Activated T-cell treated with anti-CD3 and anti-CD28 coated beads for 24 hours (primary cell): Measurements from ENCODE around the gene RNPEP.
"Not testable (repeated sequence)": the region's sequence is repeated elsewhere in the genome, so short reads cannot be mapped to it uniquely, and the experiment has no call there.

Experiments
- DNase-seq: peaks from one replicate; pipeline ENCODE4 v3.0.0-alpha.2; 2020; ENCODE audit warnings: low read depth

The RNPEP gene

DNA sequence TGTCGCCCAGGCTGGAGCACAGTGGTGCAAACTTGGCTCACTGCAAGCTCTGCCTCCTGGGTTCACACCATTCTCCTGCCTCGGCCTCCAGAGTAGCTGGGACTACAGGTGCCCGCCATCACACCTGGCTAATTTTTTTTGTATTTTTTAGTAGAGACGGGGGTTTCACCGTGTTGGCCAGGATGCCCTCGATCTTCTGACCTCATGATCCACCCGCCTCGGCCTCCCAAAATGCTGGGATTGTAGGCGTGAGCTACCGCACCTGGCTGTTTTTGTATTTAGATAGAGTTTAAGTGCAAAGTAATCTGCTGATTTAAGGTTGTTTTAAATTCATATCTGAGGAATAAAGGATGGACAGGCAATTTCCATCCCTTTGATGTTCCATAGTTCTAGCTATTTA lies 20.1 kb upstream of the RNPEP start:
- not testable (repeated sequence) for DNase-seq

DNA sequence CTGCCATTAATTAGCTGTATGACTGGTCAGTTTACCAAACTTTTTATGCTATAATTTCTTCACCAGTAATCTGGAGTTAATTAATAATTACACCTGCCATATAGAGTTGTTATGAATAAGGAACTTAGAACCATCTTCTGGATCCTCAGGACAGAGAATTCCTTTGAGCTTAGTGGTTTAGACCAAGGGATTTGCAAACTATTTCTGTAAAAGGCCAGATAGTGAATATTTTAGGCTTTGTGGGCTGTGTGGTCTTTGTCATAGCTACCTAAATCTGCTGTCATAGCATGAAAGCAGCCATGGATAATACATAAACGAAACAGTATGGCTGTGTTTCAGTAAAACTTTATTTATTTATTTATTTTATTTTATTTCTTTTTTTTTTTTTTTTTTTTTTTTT lies 18.2 kb upstream of the RNPEP start:
- no peak for DNase-seq

DNA sequence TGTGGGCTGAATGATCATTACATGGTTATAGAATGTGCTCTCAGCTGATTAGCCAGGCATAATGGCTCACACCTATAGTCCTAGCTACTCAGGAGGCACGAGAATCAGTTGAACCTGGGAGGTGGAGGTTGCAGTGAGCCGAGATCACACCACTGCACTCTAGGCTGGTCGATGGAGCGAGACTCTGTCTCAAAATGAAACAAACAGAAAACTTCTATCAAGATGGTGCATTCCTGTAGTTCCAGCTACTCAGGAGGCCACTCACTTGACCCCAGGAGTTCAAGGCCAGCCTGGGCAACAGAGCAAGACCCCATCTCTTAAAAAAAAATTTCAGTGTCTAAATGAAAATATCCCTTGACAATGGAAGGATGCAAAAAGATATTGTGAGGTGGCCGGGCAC lies 16.3 kb upstream of the RNPEP start:
- no peak for DNase-seq

DNA sequence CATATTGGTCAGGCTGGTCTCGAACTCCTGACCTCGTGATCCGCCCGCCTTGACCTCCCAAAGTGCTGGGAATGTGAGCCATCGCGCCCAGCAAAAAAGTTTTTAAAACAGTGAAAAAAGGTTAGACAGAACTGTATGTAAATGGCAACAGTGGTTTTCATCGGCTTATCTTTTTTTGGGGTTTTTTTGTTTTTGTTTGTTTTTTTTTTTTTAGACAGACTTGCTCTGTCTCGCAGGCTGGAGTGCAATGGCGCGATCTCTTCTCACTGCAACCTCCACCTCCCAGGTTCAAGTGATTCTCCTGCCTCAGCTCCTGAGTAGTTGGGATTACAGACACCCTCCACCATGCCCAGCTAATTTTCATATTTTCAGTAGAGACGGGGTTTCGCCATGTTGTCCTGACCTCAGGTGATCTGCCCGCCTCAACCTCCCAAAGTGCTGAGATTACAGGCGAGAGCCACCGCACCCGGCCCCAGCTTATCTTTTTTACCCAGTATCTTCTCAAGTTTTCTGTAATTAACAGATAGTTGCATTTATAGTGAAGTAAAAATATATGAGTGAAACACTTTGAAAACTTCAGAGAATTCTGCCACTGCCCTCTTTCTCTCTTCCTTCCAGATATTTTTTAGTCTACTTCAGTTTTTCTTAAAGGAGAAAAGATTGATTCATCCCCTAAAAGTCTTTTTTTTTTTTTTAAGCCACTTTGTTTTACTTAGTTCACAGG lies 14.1 kb upstream of the RNPEP start:
- no peak for DNase-seq

DNA sequence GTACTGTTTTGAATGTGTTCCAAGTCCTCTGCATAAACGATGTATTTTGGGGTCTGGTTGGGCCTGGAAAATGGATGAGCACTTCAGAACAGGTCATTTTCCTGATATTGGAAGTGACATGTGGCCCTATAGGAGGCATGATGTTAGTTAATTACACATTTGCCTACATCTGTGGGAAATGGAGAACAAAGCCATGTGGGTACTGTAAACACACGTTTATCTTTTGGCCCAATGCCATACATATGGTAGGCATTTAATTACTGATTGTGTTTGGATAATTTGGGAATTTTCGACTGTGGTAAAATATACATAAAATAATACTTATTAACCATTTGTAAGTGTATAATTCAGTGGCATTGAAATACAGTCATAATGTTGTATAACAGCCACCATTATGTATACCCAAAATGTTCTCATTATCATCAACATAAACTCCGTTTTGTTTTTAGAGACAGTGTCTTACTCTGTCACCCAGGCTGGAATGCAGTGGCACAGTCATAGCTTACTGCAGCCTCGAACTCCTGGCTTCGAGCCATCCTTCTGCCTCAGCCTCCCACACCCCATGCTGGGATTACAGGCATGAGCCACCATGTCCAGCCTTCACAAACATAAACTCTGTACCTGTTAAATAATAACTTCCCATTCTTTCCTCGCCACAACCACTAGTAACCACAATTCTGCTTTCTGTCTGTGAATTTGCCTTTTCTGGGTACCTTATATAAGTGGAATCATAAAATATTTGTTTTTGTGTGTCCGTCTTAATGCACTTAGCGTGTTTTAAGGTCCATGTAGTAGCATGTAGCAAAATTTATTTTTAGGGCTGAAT lies 11.9 kb upstream of the RNPEP start:
- DNase-seq, result no peak

DNA sequence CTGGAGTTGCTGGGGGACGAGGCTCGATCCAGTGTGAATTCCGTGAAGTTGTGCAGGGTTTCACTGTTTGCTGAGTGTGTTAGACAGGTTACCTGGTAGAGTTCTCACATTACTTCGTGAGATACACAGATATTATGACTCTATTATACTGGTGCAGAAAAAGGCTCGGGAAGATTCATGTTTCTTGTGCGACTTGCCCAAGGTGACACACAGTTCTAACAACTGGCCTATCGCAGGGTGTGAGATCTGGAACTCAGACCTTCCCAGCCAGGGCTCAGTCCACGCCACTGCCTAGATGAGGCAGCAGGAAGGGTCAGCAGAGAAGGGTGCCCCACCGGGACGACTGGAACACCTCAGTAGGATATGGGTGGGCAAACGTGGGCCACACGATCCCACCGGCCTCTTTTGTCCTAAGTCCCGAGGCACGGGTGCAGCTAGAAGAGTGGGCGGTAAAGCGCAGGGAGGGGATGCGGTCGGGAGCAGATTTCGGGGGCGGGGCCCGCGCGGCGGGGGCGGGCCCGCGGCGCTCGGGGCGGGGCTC lies 296 bp upstream of the RNPEP start:
- DNase-seq, result peak; percentile 61

DNA sequence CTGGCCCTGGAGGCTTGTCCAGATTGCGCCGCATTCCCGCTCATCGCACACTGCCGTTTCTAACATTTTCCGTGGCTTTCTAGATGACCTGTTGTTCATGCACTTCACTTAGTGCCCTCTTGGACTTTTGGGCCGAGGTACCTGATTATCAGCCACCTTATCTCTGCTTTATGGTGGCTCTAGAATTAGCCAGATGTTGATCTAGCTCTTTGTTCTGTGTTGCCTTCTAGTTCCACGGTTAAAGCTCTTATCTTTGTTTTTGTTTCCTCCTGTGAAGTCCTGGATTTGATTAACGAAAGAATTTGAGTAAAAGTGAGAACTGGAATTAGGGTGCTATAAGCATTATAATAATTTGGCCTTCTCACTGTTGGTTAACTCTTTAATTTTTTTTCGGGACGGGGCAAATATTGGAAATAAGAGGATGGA lies 945 bp downstream of the RNPEP start:
- no peak for DNase-seq

DNA sequence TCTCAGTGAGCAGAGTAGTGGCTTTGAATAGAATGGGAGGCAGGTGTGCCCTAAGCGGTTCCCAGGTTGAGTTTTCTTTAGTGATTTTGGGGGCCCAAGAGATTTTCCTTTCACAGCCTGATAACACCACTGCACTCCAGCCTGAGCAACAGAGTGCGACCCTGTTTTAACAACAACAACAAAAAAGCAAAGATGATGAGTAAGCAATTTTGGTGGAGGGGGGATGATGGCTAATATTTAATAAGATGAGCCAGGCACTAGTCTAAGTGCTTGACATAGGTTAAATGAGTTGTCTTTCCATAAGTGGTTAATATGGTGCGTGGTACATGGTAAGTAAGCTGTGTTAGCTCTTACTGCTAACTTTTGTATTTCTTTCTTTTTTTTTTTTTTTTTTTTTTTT lies 2.0 kb downstream of the RNPEP start:
- DNase-seq, result no peak

DNA sequence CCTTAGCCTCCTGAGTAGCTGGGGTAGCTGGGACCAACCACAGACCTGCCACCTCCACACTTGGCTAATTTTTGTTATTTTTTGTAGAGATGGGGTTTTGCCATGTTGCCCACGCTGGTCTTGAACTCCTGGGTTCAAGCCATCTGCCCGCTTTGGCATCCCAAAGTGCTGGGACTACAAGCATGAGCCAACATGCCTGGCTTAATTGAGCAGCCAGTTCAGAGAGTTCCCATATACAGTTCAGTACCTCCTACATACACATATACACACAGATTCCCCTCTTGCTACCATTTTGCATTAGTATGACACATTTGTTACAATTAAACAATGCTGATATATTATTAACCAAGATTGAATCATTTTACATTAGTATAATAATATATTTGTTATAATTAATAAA lies 2.9 kb downstream of the RNPEP start:
- no peak for DNase-seq

DNA sequence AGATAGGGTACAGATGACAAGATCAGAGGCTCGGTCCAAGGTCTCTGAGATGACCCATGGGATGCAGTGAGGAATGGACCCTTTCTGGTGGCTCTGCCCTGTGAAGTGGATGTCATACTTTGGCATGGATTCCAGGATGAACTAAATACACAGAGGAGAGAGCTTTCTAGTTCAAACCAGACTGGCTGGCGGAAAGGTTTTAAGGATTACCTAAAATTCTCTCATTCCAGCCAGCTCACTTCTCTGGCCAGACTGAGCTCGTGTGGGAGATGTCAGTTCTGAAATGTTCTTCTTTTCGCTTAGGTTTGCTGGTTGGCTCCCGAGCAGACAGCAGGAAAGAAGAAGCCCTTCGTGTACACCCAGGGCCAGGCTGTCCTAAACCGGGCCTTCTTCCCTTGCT lies 6.2 kb downstream of the RNPEP start:
- DNase-seq, result no peak

DNA sequence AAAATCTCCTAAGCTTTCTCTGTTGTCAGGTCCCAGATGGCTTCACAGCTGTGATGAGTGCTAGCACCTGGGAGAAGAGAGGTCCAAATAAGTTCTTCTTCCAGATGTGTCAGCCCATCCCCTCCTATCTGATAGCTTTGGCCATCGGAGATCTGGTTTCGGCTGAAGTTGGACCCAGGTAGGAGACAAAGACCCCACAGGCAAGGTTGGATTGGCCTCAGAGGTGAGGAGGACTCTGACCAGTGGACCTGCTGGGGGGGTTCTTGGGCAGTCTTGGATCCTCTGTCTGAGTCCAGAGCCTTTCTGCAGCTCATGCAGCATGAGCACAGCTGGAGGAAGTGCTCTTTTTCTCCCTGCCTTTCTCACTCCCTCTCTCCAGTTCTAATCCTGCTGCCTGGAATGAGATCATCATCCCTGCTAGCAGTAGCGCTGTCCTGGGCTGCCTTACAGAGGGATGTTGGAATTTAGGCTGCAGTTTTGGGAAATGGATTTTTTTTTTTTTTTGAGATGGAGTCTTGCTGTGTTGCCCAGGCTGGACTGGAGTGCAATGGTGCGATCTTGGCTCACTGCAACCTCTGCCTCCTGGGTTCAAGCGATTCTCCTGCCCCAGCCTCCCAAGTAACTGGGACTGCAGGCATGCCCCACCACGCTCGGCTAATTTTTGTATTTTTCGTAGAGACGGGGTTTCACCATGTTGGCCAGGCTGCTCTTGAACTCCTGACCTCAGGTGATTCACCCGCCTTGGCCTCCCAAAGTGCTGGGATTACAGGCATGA lies 7.1 kb downstream of the RNPEP start:
- no peak for DNase-seq

DNA sequence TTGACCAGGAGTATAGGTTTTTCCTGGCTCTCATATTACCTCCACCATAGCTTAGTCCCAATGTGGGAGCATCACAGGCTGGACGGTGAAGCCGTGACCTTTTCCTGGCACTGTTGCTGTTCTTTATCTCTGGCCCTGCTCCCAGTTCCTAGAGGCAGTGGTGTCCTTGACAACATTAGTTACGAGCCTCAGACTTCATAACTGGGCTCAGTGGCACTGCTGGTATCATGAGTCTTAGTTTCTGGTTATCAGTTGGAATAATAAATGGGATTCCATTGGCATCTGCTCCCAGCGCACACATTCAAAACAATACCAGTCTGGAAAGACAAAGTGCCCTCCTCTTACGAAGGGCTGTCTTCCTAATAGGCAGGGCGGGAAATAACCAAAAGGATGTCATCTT lies 8.0 kb downstream of the RNPEP start:
- no peak for DNase-seq

DNA sequence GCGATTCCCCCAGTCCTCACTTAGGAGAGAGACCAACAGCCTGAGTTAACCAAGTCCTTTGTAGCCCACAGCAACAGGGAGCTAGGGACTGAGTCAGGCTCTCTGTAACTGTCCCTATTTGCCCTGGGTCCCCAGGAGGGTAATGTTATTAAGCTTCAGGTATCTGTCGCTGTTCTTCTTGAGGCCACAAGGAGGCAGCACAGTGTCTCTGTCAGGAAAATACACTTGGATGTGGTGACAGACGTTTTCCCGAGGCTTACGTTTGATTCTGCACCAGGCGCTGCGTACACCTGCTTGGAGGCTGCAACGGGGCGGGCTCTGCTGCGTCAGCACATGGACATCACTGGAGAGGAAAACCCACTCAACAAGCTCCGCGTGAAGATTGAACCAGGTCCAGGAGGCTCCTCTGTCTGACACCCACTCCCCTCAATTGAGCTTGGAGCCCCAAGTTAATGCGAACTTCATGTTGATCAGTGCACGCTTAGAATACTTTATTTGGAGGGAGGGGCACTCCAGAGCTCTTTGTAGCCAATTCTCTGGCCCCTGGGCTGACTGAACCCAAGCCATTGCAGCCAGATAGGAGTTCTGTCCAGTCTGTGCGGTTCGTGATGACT lies 17.3 kb downstream of the RNPEP start:
- DNase-seq, result no peak

DNA sequence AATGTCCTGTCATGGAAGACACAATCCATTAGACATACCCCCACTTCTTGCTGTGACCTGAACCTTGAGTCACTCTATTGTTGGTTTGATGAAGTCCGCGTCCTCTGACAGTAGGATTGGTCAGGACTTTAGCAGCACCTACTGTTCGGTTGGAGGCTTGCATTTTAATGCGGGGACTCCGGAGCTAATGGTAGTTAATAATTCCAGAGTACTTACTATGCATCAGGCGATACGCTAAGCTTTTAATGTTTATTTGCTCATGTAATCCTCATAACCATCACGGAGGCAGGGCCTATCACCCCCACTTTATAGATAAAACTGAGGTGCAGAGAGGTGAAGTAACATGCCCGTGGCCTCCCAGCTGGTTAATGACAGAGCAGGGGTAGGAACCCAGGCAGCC lies 20.1 kb downstream of the RNPEP start:
- DNase-seq, result no peak

DNA sequence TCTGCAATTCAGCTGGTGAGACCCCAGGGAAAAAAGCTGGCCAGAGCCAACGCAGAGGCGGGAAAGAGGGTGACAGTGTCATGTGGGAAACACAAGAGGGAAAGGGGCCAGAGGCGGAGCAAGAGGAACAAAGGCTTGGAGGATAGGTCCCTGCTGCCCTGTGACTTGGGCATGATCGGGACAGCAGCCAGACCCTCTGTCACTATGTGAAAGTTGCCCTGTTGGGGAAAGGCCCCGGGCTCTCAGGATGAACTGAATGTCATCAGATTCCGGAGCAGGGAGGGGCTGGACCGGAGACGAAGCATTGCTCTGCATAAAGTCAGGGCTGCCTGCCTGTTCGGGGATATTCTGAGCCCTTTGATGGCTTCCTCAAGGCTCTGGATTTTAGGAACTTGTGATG lies 22.3 kb downstream of the RNPEP start:
- DNase-seq, result no peak

DNA sequence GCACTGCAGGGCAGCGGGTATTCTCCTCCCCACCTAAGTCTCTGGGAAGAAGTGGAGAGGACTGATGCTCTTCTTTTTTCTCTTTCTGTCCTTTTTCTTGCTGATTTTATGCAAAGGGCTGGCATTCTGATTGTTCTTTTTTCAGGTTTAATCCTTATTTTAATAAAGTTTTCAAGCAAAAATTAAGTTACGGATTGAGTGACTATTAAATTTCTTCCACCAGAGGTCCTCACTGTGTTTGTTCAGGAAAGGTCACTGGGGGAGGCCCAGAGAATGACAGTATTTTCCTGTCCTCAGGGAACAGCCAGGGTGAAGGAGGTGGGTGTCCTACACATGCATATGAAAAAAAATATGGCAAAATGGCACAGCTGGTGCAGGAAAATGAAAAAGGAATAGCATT lies 23.5 kb downstream of the RNPEP start:
- DNase-seq, result no peak

DNA sequence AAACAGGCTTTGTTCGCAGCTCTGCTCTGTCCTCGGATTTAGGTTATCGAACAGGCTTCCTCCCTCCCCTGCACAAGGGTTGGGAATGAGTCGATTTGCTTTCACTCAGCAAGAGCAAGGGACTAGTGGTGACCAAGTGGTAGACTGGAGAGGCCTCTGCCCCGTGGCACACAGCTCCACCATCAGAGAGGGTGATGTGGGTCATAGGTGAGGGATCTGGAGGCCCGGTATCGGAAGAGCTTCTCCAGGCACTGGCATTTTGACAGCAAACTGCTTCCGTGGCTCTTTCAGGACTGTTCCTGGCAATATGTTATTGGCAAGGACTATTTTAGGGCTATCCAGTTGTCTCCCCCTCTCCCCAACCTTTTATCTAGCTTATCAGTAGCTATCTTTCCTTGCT lies 24.9 kb downstream of the RNPEP start:
- DNase-seq, result no peak

DNA sequence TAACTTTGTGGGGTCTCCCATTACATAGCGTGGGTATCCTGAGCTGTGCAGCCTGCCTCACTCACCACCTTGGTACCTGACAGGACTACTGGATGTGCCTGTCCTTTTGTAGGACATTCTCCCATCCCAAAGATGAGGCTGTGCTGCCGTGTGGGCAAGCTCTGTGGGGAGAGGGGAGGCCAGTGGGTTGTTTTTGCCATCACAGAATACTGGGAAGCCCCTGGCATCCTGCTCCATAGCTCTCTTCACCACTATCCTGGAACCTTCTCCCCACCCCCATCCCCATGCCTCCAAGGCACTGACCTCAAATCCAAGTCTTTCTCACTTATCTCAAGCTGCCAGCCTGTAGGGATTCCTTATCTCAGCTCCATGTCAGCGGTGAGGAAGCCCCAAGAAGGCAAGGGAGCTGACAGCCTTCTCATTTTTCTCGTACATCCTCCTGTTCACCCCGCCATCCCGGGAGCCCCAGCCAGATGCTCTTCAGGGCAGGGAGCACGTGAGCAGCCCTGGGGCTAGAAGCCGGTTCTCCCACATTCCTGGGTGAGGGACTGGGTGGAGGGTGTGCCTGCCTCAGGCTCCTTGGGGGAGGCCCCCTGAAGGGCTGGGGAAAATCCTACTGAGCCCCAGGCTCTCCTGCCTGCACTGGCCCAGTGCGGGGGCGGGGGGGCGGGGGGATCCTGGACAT lies 25.5 kb downstream of the RNPEP start:
- no peak for DNase-seq

DNA sequence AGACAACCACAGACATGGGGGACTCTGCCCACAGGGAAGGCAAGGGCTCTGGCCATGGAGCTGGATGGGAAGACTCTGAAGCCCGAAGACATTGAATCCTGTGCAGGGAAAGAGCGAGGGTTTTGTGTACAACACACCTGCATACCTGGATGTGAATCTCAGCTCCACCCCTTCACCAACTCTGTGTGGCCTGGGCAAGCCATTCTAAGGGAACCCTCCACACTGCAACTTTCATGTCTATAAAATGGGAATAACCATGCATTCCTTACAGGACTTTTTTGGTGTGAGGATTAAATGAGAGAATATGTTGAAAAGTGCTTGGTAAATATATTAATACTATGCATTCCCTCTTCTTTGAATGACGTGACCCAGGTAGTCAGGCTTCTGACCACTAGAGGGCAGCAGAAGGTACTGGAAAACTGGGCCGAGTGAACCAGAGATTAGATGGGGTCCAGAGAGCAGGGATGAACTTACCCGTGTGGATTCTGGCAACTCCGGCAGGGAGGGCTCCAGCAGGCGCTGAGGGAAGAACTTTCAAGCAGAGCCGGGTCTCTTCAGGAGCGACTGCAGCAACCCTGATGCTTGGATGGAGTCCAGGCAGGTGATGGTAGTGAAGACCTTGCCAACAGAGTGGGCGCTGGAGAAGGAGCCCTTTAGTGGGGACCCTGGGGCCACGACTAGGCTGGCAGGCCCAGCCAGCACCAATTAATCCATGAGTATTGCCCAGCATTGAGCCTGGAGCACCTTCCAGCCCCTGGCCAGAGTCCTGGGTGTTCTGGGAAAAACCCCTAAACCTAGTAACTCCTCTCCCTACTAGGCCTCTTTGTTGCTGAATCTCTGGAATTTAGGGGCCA lies 27.1 kb downstream of the RNPEP start:
- peak; percentile 54 for DNase-seq

DNA sequence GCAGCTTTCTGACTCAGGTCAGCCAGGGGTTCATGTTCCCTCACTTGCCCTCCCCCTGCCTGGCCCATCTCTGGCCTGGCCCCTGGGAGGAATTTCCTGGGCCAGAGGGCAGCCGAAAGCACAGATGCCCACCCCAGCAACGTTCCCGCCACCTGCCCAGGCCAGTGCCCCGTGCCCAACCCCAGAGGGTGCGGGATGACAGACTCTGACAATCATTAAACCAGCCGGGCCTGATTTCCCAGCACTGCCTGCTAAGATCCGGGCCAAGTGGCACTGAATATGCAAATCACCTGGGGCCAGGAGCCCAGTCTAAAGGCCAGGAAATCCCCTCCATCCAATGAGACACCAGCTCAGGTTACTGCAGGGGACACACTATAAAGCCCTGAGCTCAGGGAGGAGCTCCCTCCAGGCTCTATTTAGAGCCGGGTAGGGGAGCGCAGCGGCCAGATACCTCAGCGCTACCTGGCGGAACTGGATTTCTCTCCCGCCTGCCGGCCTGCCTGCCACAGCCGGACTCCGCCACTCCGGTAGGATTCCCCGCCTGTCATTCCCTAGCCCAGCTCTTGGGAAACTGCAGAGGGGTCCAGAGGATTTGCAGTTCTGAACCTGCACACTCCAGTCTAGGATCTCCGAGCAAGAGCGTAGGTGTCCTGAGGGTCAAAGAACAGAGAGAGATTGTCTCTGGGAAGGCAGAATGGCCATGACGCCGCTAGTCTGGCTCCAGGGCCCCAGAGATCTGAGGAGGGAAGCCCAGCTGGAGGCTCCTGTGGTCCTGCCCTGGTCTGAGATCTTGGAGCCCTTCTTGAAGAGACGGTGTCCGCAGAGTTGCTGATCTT lies 27.9 kb downstream of the RNPEP start, which contains the start of gene ELF3:
Gene ELF3 (plus strand): TSS at position 408 of the 836 bp plus-strand sequence. CDS start 550 bp downstream, outside the sequence.
- DNase-seq, result no peak
